HEK293 (cell line): Measurements from ENCODE around the gene EXOC3.

Source experiments
- ZNF138 ChIP-seq: fragments of 450-650 bp; formaldehyde crosslinking; IDR thresholded peaks from 2 replicates; pipeline ENCODE4 v1.5.1; 2016; ENCODE audit warnings: missing biosample characterization, missing genetic modification characterization, borderline replicate concordance
- ZNF140 ChIP-seq: fragments of 450-650 bp; formaldehyde crosslinking; IDR thresholded peaks from 2 replicates; pipeline ENCODE4 v1.5.1; 2016; ENCODE audit warnings: missing biosample characterization, missing genetic modification characterization
- ZNF248 ChIP-seq: fragments of 450-650 bp; formaldehyde crosslinking; IDR thresholded peaks from 2 replicates; pipeline ENCODE4 v1.5.1; 2017; ENCODE audit warnings: missing biosample characterization, missing genetic modification characterization
- TF ChIP-seq, protein P1 (sequence below): fragments of 450-650 bp; formaldehyde crosslinking; IDR thresholded peaks from 2 replicates; pipeline ENCODE4 v1.5.1; 2016; ENCODE audit warnings: missing biosample characterization, missing genetic modification characterization

DNA sequence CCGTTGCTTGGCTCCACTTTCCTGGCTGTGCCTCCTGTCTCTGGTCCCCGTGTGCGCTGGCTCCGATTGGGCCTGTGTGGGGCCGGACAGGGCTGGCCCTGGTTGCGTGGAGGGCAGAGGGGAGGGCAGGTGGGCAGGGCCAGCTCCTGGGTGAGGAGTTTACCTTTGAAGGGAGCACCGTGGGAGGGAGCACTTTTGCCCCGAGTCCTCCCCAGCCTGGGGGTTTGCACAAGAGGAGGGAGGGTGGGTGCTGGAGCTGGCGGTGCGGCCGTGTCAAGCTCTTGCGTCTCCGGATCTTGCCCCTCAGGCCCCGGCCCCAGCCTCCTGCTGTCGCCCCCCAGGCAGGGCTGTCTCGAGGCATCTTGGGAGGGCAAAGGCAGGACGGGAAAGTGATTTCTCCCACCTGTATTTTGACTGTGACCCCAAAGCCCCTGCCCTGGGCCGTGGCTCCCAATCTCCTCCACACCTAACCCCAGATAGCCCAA is 48.3 kb upstream of the EXOC3 start:
- TF ChIP-seq, protein P1, sequence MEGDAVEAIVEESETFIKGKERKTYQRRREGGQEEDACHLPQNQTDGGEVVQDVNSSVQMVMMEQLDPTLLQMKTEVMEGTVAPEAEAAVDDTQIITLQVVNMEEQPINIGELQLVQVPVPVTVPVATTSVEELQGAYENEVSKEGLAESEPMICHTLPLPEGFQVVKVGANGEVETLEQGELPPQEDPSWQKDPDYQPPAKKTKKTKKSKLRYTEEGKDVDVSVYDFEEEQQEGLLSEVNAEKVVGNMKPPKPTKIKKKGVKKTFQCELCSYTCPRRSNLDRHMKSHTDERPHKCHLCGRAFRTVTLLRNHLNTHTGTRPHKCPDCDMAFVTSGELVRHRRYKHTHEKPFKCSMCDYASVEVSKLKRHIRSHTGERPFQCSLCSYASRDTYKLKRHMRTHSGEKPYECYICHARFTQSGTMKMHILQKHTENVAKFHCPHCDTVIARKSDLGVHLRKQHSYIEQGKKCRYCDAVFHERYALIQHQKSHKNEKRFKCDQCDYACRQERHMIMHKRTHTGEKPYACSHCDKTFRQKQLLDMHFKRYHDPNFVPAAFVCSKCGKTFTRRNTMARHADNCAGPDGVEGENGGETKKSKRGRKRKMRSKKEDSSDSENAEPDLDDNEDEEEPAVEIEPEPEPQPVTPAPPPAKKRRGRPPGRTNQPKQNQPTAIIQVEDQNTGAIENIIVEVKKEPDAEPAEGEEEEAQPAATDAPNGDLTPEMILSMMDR (tag by site-specific recombination) = no peak
- no peak for TF ChIP-seq ZNF140 (tag by site-specific recombination)
- TF ChIP-seq ZNF138 (tag by site-specific recombination) = no peak
- TF ChIP-seq ZNF248 (tag by site-specific recombination) = no peak
